NOMO-1 treated with DMSO at 0.1 percent for 48 hours (cell line): Measurements from ENCODE around the gene APBB3.
"Not testable (repeated sequence)": the region's sequence is repeated elsewhere in the genome, so short reads cannot be mapped to it uniquely, and the experiment has no call there.

Source experiments
- DNase-seq: peaks from one replicate; lab custom pipeline; 2025; ENCODE audit not compliant: unreplicated experiment; lab: John Stamatoyannopoulos, UW

APBB3 gene, protein sequence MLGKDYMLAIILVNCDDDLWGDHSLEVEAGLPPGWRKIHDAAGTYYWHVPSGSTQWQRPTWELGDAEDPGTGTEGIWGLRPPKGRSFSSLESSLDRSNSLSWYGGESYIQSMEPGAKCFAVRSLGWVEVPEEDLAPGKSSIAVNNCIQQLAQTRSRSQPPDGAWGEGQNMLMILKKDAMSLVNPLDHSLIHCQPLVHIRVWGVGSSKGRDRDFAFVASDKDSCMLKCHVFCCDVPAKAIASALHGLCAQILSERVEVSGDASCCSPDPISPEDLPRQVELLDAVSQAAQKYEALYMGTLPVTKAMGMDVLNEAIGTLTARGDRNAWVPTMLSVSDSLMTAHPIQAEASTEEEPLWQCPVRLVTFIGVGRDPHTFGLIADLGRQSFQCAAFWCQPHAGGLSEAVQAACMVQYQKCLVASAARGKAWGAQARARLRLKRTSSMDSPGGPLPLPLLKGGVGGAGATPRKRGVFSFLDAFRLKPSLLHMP

DNA sequence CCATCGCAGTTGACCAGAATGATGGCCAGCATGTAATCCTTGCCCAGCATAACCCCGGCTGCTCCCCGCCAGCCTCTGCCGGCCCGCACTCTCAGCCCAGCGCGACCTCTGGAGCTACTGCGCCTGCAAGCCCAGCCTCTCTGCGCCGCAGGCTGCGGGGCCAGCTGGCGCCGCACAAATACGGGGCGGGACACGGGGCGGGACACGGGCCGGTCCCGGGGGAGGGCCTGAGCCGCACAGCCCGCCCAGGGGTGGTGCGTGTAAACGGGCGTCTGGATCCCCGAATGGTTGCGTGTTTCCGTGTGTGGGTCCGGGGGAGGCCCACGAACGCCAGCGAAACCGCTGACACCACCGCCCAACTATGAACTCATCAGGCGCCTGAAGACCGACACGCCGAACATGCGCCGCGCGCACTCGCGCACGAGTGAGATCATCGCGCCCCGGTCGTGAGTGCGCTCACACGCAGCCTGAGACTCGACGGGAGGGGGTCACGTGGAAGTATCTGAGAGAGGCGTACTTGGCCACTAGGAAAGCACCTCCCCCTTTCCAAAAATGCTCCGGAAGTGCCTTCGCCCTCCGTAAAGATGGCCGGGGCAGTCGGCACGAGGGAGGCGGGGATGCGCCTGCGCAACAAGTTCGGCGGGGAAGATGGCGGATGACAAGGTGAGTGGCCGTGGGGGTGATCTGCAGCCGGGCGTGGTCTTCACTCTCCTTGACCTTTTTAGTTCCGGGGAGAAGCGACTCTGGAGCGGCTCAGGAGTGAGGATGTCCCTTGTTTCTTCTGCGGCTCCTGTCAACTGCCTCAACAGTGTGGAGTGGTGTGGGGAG, at the start of gene APBB3, which contains the start of gene SLC35A4:
Gene APBB3 (minus strand): TSS at position 403 of the 828 bp plus-strand sequence. CDS start 353 bp downstream, at position 50.
Gene SLC35A4 (plus strand): TSS at position 633 of the 828 bp plus-strand sequence. CDS start 2,342 bp downstream, outside the sequence.
- peak; percentile 99 for DNase-seq

DNA sequence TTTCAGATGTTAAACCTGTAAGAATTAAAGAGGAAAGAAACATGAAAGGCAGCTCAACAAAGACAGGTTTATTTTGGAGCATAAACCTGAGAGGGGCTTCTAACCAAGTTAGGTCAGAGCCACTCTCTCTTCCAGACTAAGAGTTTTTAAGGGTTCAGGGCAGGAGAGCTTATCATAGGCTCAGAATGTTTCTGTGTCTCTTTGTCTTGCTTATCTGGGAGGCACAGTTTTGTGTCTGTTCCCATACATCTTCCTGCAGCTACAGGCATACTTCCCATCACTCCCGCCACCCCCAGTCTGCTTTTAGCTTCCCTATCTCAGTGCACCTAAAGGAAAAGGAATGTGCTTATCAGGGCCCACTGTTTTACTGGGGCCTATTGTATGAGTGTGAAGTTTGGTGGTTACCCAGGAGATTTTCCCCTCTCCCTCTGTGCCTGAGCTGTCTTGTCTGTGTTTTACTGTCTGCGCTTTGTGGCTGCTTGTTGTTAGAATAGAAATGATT, 46.7 kb upstream of the APBB3 start:
- no peak for DNase-seq

DNA sequence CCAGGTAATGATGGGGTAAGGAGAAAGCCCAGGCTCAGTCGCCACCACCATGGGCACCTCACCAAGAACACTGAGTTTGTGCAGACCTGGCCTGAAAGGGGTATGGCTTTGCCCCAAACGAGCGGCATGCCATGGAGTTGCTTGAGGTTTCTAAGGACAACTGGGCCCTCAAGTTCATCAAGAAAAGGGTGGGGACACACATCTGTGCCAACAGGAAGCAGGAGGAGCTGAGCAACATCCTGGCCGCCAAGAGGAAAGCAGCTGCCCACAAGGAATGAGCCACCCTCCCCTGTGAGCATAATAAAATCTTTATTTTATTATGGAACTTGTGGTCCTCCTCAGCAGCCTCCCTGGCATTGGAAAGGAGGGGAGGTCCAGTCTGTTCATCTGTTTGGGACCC, 44.7 kb upstream of the APBB3 start:
- peak; percentile 45 for DNase-seq

DNA sequence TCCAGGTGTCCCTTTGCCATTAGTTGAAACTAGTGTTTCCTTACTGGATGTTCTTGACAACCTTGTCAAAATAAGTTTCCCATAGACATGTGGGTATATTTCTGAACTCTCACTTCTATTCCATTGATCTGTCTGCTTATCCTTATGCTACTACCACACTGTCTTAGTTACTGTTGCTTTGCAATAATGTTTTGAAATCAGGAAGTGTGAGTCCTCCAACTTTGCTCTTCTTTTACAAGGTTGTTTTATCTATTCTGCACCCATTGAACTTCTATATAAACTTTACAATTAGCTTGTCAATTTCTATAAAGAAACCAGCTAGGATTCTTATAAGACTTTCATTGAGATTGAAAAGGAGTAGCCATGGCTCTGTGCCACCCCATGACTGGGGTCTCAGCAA, 44.3 kb upstream of the APBB3 start:
- DNase-seq: peak; percentile 72

DNA sequence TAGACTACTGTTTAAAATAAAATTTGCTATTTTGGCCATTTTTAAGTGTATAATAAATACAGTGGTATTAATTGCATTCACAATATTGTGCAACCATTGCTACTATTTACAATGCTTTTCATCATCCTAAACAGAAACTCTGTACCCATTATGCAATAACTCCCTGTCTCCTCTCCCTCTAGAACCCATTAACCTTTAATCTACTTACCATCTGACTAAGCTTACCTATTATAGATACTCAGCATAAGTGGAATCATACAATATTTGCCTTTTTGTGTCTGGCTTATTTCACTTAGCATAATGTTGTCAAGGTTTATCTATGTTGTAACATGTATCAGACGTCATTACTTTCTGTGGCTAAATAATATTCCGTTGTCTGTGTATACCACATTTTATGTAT, 42.6 kb upstream of the APBB3 start:
- peak; percentile 74 for DNase-seq

DNA sequence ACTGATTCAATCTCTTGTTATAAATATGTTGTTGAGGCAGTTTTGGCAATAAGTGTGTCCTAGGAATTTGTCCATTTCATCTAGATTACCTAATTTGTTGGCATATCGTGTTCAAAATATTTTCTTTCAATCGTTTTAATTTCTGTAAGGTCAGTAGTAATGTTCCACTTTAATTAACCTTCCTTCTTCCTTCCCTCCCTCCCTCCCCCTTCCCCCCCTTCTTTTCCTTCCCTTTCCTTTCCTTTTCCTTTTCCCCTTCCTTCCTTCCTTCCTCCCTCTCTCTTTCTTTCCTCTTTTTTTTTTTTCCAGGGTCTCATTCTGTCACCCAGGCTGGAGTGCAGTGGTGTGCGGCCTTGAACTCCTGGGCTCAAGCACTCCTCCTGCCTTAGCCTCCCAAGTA, 41.5 kb upstream of the APBB3 start:
- no peak for DNase-seq

DNA sequence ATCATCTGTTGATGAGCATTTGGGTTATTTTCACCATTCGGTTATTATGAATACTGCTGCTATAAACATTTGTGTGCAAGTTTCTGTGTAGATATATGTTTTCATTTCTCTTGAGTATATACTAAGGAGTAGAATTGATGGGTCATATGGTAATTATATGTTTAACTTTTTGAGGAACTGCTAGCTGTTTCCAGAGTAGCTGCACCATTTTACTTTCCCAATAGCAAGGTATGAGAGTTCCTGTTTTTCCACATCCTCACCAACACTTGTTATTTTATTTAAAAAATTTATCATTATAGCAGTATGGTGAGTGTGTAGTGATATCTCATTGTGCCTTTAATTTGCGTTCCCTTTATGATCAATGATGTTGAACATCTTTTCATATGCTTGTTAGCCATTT, 39.3 kb upstream of the APBB3 start:
- peak; percentile 32 for DNase-seq

DNA sequence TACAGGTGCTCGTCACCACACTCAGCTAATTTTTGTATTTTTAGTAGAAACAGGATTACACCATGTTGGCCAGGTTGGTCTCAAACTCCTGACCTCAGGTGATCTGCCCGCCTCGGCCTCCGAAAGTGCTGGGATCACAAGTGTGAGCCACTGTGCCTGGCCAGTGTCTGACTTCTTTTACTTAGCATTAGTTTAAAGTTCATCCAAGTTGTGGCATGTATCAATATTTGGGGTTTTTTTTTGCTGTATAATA, 39.0 kb upstream of the APBB3 start:
- not testable (repeated sequence) for DNase-seq

DNA sequence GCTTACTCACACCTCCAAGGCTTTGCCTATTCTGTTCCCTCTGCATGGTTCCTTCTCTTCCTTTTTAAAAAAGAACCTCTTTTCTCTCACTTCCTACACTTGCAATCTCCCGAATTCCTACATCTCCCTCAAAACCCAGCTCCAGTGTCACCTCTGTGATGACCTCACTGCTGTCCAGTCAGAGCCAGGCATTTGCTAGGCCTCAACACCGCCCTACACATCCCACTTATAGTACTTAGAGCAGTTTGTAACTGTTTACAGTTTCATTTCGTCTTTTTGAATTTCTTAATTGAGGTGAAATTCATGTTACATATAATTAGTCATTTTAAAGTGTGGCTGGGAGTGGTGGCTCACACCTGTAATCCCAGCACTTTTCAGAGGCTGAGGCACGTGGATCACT, 37.7 kb upstream of the APBB3 start:
- peak; percentile 30 for DNase-seq

DNA sequence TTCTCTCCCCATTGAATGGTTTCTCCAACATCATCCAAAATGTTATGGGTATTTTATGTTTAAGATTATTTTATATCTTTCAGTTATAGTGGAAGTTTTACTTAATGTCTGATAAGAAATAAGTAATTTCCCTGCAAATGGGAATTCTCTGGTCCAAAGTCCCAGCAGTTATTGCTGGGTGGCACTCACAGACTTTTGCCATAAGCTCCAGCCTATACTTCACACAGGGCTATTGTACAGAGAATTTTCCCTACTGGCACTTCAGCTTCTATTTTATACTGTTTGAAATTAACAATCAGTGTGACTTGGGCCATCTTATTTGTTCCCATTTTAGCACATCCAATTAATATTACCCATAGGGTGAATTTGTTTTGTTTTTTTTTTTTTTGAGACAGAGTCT, 35.7 kb upstream of the APBB3 start:
- no peak for DNase-seq

DNA sequence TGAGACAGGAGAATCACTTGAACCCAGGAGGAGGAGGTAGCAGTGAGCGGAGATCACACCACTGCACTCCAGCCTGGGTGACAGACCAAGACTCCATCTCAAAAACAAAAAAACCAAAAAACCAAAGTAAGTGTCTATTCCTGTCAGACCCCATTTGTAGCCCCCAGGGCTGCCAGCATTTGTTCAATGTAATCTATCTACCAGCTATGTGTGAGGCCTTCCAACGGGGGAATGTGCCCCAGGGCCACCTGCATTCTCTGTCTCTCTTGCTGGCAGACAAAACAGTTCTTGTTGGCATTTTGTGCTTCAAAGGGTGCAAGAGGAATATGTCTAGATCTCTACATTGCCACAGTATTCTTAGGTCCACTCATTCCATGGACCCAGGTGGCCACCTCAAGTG, 34.4 kb upstream of the APBB3 start:
- DNase-seq: no peak

DNA sequence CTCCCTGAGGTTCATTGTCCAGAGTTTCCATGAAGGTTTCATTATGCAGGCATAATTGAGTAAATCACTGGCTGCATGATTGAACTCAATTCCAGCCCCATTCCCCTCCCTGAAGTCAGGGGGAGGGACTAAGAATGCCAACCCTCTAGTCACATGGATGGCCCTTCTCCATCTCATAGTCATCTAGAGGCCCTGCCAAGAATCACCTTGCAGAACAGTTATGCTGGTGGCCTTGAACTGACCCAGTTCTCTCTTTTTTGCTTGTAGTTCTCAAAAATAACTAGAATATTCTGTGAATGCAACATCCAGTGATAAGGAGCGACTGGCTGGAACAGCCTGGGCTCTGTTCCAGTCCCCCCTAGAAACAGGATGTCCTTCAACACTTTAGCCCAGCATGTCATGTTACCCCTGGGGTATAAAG, 31.9 kb upstream of the APBB3 start:
- no peak for DNase-seq

DNA sequence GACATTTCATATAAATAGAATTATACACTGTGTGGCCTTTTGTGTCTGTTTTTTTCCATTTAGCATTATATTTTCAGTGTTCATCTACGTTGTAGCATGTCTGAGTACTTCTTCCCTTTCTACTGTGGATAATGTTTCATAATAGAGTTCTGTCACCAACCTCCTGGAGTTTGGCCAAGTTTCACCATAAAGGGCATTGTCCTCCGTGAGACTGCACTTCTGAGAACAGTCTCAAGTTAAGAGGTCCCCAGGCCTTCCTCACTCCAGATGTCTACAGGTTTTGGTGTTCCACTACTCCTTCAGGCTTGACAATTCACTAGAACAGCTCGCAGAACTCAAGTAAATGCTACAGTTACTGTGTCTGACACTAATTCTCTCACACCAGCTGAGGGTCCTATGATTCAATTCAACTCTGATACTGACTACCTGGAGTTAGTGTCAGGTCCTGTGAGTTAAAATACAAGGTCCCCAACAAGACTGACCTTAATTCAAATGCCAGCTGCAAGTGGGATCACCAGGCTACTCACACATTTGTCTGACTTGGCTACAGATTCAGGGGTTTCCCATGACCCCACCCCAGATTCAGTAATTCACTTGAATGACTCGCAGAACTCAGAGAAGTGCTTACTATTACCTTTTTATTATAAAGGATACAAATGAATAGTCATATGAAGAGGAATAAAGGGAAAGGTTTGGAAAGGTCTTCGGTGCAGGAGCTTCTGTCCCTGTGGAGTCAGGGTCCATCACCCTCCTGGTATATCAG, 31.3 kb upstream of the APBB3 start:
- DNase-seq: peak; percentile 93

DNA sequence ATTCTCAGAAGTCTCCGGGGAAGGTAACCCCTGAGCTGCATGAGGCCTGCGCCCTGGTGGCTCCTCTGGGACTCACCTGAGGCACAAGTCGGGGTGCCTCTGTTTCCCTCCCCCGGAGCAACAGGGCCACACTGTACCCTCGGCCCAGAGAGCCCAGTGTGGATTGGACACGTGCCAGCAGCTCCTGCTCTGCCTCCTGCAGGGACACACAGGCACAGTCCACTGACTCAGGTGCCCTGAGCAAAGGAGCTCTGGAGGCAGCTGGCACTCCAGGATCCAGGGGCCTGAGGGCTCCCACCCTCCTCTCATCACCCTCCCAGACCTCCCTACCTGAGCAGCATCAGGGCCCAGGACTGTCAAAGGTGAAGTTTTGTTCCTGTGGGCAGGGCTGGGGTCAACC, 29.8 kb upstream of the APBB3 start:
- DNase-seq: no peak

DNA sequence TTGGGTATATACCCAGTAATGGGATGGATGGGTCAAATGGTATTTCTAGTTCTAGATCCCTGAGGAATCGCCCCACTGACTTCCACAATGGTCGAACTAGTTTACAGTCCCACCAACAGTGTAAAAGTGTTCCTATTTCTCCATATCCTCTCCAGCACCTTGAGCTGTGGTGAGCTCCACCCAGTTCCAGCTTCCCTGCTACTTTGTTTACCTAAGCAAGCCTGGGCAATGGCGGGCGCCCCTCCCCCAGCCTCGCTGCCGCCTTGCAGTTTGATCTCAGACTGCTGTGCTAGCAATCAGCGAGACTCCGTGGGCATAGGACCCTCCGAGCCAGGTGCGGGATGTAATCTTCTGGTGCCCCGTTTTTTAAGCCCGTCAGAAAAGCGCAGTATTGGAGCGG, 28.7 kb upstream of the APBB3 start:
- not testable (repeated sequence) for DNase-seq

DNA sequence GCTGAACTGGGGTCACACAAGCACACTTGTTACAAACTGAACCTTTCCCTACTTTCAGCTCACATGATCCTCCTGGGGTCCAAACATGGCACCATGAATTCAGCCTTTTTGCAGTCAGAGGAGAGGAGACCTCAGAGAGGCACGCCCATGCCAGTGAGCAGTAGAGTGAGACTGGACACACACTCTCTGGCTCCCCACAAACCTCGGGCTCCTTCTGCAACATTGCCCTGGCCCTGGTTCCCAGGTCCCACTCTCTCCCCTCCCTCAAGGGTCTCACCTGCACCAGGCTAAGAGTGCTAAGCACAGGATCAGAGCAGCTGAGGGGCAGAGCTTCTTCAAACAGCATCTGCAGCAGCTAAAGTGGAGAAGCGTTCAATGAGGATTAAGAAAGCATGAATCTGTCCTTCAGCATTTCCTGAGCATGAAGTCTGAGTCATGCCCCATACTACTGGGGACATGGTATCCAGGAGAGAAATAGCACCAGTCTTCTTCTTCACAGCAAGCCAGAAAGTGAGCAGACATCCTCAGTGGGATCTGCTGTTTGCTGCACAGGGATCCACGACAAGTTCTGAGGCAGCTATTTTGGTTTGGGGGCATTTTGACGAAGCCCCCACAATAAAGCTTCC, 27.5 kb upstream of the APBB3 start:
- peak; percentile 71 for DNase-seq

DNA sequence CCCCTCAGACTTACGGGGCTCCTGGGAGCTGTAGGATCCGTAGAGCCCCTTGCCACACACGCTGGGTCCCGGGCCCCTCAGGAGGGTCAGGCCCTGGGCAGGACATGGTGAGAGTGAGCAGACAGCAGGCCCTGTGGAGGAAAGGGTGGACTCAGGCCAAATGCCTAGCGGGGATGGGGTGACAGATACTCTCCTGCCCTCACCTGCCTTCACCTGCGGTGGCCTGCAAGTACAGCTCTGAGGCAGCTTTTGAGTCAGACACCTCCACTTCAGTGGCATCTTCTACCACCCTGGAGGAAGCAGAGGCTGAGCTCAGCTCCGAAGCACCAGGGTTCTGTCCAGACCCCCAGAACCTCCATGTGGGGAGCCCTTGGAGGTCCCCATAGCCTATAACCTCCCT, 26.5 kb upstream of the APBB3 start:
- no peak for DNase-seq

DNA sequence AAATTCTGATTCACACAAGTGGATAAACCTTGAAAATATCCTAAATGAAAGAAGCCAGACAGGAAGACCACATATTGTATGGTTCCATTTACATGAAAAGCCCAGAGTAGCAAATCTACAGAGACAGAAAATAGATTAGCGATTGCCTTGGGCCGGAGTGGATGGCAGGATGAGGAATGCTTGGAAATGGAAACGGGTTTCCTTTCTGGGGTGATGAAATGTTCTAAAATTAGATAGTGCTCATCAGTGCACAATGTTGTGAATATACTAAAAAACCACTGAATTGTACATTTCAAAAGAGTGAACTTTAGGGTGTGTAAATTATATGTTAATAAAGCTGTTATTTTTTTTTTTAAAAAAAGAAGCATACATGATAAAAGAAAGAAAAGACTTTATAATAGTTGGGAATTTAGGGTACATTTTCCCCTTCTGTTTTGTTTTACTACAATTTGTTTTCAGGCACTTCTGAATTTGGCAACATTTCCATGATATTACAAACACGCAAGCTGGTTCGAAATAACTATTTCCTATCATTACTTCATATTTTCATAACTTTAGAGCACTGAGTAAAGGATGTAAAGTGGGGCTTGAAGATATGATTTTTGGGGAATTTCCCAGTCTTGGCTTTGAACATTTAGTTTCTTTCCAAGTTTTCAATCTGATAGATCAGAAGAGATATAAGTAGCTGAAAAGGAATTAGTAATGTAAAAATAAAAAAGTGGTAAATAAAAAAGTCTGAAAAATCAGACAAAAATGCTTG, 24.1 kb upstream of the APBB3 start:
- DNase-seq: no peak

DNA sequence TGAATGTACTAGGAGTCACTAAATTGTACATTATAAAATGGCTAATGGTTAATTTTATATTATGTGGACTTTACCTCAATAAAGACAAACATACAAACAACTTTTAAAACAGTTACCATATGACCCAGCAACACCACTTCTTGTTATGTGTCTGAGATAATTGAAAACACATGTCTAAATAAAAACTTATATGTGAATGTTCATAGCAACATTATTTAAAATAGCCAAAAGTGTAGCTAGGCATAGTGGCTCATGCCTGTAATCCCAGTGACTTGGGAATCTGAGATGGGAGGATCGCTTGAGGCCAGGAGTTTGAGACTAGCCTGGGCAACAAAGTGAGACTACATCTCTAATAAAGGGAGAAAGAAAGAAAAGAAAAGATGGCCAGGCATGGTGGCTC, 23.1 kb upstream of the APBB3 start:
- DNase-seq: no peak

DNA sequence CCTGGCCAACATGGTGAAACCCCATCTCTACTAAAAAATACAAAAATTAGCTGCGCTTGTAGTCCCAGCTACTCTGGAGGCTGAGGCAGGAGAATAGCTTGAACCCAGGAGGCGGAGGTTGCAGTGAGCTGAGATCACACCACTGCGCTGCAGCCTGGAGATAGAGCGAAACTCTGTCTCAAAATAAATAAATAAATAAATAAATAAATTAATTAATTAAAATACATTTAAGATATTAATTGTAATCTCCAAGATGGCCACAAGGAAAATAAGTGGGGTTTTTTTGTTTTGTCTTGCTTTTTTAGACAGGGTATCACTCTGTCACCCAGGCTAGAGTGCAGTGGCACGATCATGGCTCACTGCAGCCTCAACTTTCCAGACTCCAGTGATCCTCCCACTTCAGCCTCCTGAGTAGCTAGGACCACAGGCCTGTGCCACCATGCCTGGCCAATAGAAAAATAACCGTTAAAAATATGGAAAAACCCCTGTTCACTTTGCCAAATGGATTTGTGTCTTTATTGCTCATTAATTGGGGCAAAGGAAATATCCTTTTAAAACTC, 14.9 kb upstream of the APBB3 start:
- not testable (repeated sequence) for DNase-seq
